Upper lobe of left lung (tissue), 6 donors: ENCODE measurements around the gene UGT2B15. TPM values are rescaled to one million over a fixed set of nuclear protein-coding genes. Genes with fewer than 3 reads are reported as not detected.
"Not testable (repeated sequence)": the region's sequence is repeated elsewhere in the genome, so short reads cannot be mapped to it uniquely, and the experiment has no call there.

Experiments
- ATAC-seq, 2 donors: fragments of 200-7000 bp; cut with Tn5 transposase; one replicate each; pipeline ENCODE4 v1.9.1; 2022; ENCODE audit warnings: mild to moderate bottlenecking in 2 of 2, moderate library complexity in 2 of 2; ENCODE audit not compliant: low FRiP score in 2 of 2
- DNase-seq, 2 donors: peaks; one replicate each; pipeline ENCODE4 v3.0.0-alpha.2; 2019 to 2020
- H3K27ac ChIP-seq, 4 donors: fragments of 200-600 bp; sonication (generic); one replicate each; pipeline ENCODE4 v1.5.1; 2016 to 2019
- H3K27me3 ChIP-seq, 4 donors: fragments of 200-600 bp; sonication (generic); one replicate each; pipeline ENCODE4 v1.5.1; 2017 to 2019
- H3K36me3 ChIP-seq, 4 donors: fragments of 200-600 bp; sonication (generic); one replicate each; pipeline ENCODE4 v1.5.1; 2016 to 2019
- H3K4me1 ChIP-seq, 4 donors: fragments of 200-600 bp; sonication (generic); one replicate each; pipeline ENCODE4 v1.5.1; 2018 to 2019
- H3K4me3 ChIP-seq, 4 donors: fragments of 200-600 bp; sonication (generic); one replicate each; pipeline ENCODE4 v1.5.1; 2017 to 2019; ENCODE audit warnings: mild to moderate bottlenecking in 2 of 4, moderate library complexity in 1 of 4
- H3K9me3 ChIP-seq, 4 donors: fragments of 200-600 bp; sonication (generic); one replicate each; pipeline ENCODE4 v1.5.1; 2018 to 2019
- EP300 ChIP-seq, 4 donors: sonication (generic); formaldehyde crosslinking; IDR thresholded peaks; one replicate each; pipeline ENCODE4 v1.5.1; 2017; ENCODE audit warnings: antibody characterized with exemption in 4 of 4, control low read depth in 2 of 4
- POLR2A ChIP-seq, 4 donors: fragments of 450-650 bp; IDR thresholded peaks; one replicate each; pipeline ENCODE4 v1.5.1; 2016 to 2017; ENCODE audit warnings: antibody characterized with exemption in 4 of 4, mild to moderate bottlenecking in 2 of 4
- POLR2AphosphoS5 ChIP-seq, 2 donors: sonication (generic); formaldehyde crosslinking; IDR thresholded peaks; one replicate each; pipeline ENCODE4 v1.5.1; 2017; ENCODE audit warnings: antibody characterized with exemption in 2 of 2
- WGBS, 2 donors: methylation state at CpG; one replicate each; pipeline ENCODE4 v1.1.5; 2017 to 2018; 5-methylcytosine and 5-hydroxymethylcytosine counted together
- total RNA-seq, 6 donors: library from RNA; depleted of rRNA in 4 of 6; stranded (reverse); fragments of >200 nt in 4 of 6; gene quantifications; one replicate each; pipeline versions ENCODE4 v1.1.0 to v1.2.1, GENCODE V29; 2016 to 2021
- TF ChIP-seq, protein P1 (sequence below), 6 experiments: fragments of 450-650 bp in 4 of 6; fragments of 200-600 bp in 2 of 6; sonication (generic) in 2 of 6; IDR thresholded peaks; one replicate each; pipeline ENCODE4 v1.5.1; 2016 to 2019; ENCODE audit warnings: antibody characterized with exemption in 6 of 6
- donor health status: DM: no; HTN: no; CAD: no; lungs with moderate emphysema.
- donor health status: DM: no; HTN: yes; CAD: no; lungs with severe emphysema.

UGT2B15 gene
- total RNA-seq, 6 donors from 2014 or later = 0.14 to 0.34 TPM; not detected in 4

DNA sequence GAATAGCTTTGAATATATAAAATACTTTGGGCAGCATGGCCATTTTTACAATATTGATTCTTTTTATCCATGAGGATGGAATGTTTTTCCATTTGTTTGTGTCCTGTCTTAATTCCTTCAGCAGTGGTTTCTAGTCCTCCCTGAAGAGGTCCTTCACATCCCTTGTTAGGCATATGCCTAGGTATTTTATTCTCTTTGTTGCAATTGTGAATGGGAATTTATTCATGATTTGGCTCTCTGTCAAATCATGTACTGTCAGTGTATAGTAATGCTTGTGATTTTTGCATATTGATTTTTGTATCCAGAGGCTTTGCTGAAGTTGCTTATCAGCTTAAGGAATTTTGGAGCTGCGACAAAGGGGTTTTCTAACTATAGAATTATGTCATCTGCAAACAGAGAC lies 18.5 kb downstream of the UGT2B15 start:
- no peaks in the 10 kb centered on the region for H3K36me3 ChIP-seq
- no peak for DNase-seq
- H3K27ac ChIP-seq = no peak overlapping the region
- H3K4me1 ChIP-seq = no peaks in the 10 kb centered on the region
- ATAC-seq = no peak
- 66 to 70% methylated on average over 1 of the region's 1 CpG for WGBS, 2 donors
- H3K9me3 ChIP-seq = no peaks in the 10 kb centered on the region
- no peaks in the 10 kb centered on the region for H3K27me3 ChIP-seq
- no peak overlapping the region for H3K4me3 ChIP-seq
- TF ChIP-seq, protein P1, sequence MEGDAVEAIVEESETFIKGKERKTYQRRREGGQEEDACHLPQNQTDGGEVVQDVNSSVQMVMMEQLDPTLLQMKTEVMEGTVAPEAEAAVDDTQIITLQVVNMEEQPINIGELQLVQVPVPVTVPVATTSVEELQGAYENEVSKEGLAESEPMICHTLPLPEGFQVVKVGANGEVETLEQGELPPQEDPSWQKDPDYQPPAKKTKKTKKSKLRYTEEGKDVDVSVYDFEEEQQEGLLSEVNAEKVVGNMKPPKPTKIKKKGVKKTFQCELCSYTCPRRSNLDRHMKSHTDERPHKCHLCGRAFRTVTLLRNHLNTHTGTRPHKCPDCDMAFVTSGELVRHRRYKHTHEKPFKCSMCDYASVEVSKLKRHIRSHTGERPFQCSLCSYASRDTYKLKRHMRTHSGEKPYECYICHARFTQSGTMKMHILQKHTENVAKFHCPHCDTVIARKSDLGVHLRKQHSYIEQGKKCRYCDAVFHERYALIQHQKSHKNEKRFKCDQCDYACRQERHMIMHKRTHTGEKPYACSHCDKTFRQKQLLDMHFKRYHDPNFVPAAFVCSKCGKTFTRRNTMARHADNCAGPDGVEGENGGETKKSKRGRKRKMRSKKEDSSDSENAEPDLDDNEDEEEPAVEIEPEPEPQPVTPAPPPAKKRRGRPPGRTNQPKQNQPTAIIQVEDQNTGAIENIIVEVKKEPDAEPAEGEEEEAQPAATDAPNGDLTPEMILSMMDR (IDR thresholded peaks at IDR 0.05) = no peak
- TF ChIP-seq EP300 (IDR thresholded peaks at IDR 0.05) (no peak), POLR2A (IDR thresholded peaks at IDR 0.05) (no peak), POLR2AphosphoS5 (IDR thresholded peaks at IDR 0.05) (no peak)

DNA sequence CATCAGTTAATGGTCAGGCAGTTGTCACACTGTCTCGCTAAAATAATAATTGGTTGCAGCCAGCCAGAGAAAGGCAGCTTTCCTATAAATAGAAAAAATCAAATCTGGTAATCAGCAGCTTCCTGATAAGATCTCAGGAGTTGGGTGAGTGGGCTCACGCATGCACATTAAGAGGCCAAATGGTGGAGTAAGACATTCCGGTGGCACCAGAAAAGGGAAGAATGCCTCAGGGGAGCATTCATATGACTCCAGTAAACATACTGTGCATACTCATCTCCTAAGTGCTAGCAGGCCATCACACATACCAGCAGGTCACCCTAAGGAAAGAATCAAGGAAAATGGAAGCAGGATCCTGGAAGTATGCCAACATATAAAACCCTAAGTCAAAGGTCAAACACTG lies 40.1 kb downstream of the UGT2B15 start:
- ATAC-seq (peak in 1 of 2 donors; percentile 37), DNase-seq (no peak)
- no peak overlapping the region for H3K4me3 ChIP-seq
- no peak for TF ChIP-seq POLR2A (IDR thresholded peaks at IDR 0.05)
- no peak for TF ChIP-seq EP300 (IDR thresholded peaks at IDR 0.05)
- TF ChIP-seq, protein P1 (IDR thresholded peaks at IDR 0.05) = no peak
- no peak for TF ChIP-seq POLR2AphosphoS5 (IDR thresholded peaks at IDR 0.05)
- no peaks in the 10 kb centered on the region for H3K36me3 ChIP-seq
- no peaks in the 10 kb centered on the region for H3K9me3 ChIP-seq
- H3K27me3 ChIP-seq = no peaks in the 10 kb centered on the region
- 73 to 93% methylated on average over 3 of the region's 3 CpGs for WGBS, 2 donors
- no peaks in the 10 kb centered on the region for H3K4me1 ChIP-seq
- H3K27ac ChIP-seq = no peak overlapping the region

DNA sequence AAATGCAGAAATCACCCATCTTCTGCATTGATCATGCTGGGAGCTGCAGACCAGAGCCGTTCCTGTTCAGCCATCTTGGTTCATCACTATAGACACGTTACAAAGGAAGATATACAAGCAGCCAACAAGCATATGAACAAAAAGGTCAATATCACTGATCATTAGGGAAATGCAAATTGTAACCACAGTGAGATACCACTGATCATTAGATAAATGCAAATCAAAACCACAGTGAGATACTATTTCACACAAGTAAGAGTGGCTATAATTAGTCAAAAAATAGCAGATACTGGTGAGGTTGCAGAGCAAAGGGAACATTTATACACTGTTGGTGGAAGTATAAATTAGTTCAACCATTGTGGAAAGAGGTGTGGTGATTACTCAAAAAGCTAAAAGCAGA lies 47.7 kb downstream of the UGT2B15 start:
- whole genome bisulfite sequencing, 2 donors = 83% methylated on average over 1 of the region's 2 CpGs; no CpG with 5 or more reads in 1 of the 2 donors
- H3K4me1 ChIP-seq, H3K36me3 ChIP-seq: not testable (repeated sequence)

DNA sequence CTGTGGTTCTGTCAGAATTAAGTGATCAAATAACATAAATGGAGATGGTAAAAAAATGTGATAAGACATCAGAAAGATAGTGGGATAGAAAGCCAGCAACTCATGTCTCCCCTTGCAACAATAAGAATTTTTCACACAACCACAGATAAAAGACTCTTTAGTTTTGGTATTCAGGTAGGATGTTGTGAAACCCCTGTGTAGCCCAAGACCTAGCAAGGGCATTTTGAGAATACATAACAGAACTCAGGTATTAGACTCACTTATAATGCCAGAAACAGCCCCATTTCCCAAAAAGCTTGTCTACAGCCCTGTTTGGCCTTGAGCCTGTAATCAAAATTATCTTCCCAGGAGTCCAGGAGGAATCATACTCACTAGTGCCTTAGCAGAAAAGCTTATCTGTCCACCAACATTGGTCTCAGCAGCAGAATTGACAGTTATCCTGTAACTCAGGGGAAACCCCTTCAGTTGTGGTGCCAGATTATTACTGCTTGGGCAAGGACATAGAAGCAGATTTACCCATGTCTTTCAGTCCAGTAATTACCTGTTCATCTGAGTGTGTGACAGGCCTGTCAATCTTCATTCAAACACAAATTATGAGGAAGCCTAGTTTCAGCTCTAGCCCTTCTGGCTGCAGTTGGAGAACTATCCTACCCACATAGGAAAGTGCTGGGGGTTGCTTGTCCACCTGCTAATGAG lies 53.3 kb downstream of the UGT2B15 start:
- H3K9me3 ChIP-seq = no peaks in the 10 kb centered on the region
- ATAC-seq = no peak
- H3K4me1 ChIP-seq = no peaks in the 10 kb centered on the region
- H3K27me3 ChIP-seq = no peaks in the 10 kb centered on the region
- no peaks in the 10 kb centered on the region for H3K36me3 ChIP-seq
- no peak for DNase-seq
- TF ChIP-seq POLR2A (IDR thresholded peaks at IDR 0.05) (no peak), EP300 (IDR thresholded peaks at IDR 0.05) (no peak), POLR2AphosphoS5 (IDR thresholded peaks at IDR 0.05) (no peak)
- TF ChIP-seq, protein P1 (IDR thresholded peaks at IDR 0.05) = no peak
- no peak overlapping the region for H3K4me3 ChIP-seq
- H3K27ac ChIP-seq = no peak overlapping the region

More for the DNA sequence above, 47.7 kb downstream of the UGT2B15 start:
- not testable (repeated sequence) for ATAC-seq, H3K4me3 ChIP-seq, H3K27me3 ChIP-seq, H3K9me3 ChIP-seq, H3K27ac ChIP-seq, DNase-seq

DNA sequence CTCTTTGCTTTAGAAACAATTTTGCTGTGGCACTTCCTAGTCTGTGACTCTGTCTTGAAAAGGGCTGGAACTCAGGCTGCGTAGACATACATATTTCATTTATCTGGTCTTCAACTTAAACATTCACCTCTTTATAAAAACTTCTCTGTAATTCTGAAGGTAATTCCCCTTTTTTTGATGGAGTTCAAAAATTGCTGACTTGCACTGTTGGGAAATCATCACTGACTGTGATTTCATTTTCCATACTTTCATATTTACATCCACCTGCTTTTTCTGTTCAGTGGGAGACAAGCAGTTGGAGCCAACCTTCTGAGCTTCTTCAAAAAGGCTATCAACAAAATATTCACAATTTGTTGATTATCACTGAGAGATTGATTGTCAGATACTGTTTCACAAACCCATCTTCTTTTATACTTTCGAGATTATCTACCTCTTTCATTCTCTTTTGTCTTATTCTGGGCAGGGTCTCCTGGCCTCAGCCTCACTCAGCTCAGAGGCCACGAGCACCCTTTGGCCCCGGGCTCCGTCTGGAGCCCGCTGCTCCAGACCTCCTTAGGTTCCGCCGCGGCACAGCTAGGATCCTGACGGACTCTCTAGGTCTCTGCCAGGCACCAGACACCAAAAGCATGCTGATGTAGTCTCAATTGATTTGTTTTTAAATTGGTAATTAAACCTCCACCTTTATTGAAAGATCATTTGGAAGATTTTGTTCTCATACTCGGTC lies 54.6 kb downstream of the UGT2B15 start:
- WGBS, 2 donors = 96% methylated on average over 11 of the region's 11 CpGs; no CpG with 5 or more reads in 1 of the 2 donors
- Histone ChIP-seq H3K4me1 (no peaks in the 10 kb centered on the region), H3K4me3 (no peak overlapping the region), H3K9me3 (no peaks in the 10 kb centered on the region), H3K27ac (no peak overlapping the region), H3K36me3 (no peaks in the 10 kb centered on the region), H3K27me3 (no peaks in the 10 kb centered on the region)
- no peak for TF ChIP-seq POLR2AphosphoS5 (IDR thresholded peaks at IDR 0.05)
- no peak for TF ChIP-seq POLR2A (IDR thresholded peaks at IDR 0.05)
- TF ChIP-seq EP300 (IDR thresholded peaks at IDR 0.05) = no peak
- TF ChIP-seq, protein P1 (IDR thresholded peaks at IDR 0.05) = no peak
- ATAC-seq (no peak), DNase-seq (peak in 1 of 2 donors; percentile 32)
